ENCODE measurements around the gene EDA. TPM values are rescaled to one million over a fixed set of nuclear protein-coding genes. Genes with fewer than 3 reads are reported as not detected.

The EDA gene
- total RNA-seq, 1 donor from 2014 or later: 2.5 TPM

GRCh38 chrX:70001708-70002341 is 385.9 kb downstream of the EDA start:
- no peak for DNase-seq (ENCODE audit: low read depth)
- Histone ChIP-seq H3K36me3 (ENCODE audit: control insufficient read depth, insufficient read depth, low read length) (no peaks in the 10 kb centered on the region), H3K27me3 (ENCODE audit: control insufficient read depth, insufficient read depth, low read length) (no peaks in the 10 kb centered on the region), H3K4me3 (ENCODE audit: low read depth, low read length) (no peak overlapping the region)
- no peak for TF ChIP-seq CTCF (IDR thresholded peaks at IDR 0.05; ENCODE audit: insufficient read depth, low read length, poor library complexity, severe bottlenecking)

GRCh38 chrX:70007946-70008345 is 392.0 kb downstream of the EDA start:
- TF ChIP-seq CTCF (IDR thresholded peaks at IDR 0.05; ENCODE audit: insufficient read depth, low read length, poor library complexity, severe bottlenecking): no peak
- Histone ChIP-seq H3K4me3 (ENCODE audit: low read depth, low read length) (no peak overlapping the region), H3K27me3 (ENCODE audit: control insufficient read depth, insufficient read depth, low read length) (no peaks in the 10 kb centered on the region), H3K36me3 (ENCODE audit: control insufficient read depth, insufficient read depth, low read length) (no peaks in the 10 kb centered on the region)
- no peak for DNase-seq (ENCODE audit: low read depth)

- H3K27me3 ChIP-seq (ENCODE audit: control insufficient read depth, insufficient read depth, low read length): no peaks in the 10 kb centered on the region
- H3K36me3 ChIP-seq (ENCODE audit: control insufficient read depth, insufficient read depth, low read length): no peaks in the 10 kb centered on the region
- no peak for TF ChIP-seq CTCF (IDR thresholded peaks at IDR 0.05; ENCODE audit: insufficient read depth, low read length, poor library complexity, severe bottlenecking)
- no peak overlapping the region for H3K4me3 ChIP-seq (ENCODE audit: low read depth, low read length)
- DNase-seq (ENCODE audit: low read depth): no peak
Observed at GRCh38 chrX:70009049-70009448, 393.1 kb downstream of the EDA start.

GRCh38 chrX:70009970-70010369 is 394.1 kb downstream of the EDA start:
- no peaks in the 10 kb centered on the region for H3K27me3 ChIP-seq (ENCODE audit: control insufficient read depth, insufficient read depth, low read length)
- H3K36me3 ChIP-seq (ENCODE audit: control insufficient read depth, insufficient read depth, low read length): no peaks in the 10 kb centered on the region
- no peak for TF ChIP-seq CTCF (IDR thresholded peaks at IDR 0.05; ENCODE audit: insufficient read depth, low read length, poor library complexity, severe bottlenecking)
- DNase-seq (ENCODE audit: low read depth): no peak
- H3K4me3 ChIP-seq (ENCODE audit: low read depth, low read length): no peak overlapping the region

DNA sequence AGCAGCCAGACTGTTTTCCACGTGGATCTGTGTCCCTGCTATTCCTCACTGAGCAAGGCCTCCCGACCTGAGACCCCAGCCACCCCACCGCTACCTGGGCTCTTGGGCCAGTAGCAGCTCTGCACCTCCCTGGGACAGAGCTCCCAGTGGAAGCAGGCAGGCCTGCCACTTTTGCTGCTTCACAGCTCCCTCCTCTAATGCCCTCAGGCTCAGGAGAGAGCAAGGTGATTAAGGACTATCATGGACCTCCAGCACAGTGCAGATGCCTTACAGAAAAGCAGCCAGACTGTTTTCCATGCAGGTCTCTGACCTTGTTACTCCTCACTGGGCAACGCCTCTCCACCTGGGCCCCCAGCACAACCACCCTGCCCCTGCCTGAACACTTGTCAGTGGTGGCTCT is 396.8 kb downstream of the EDA start:
- no peaks in the 10 kb centered on the region for H3K36me3 ChIP-seq (ENCODE audit: control insufficient read depth, insufficient read depth, low read length)
- H3K27me3 ChIP-seq (ENCODE audit: control insufficient read depth, insufficient read depth, low read length): no peaks in the 10 kb centered on the region
- no peak overlapping the region for H3K4me3 ChIP-seq (ENCODE audit: low read depth, low read length)
- DNase-seq (ENCODE audit: low read depth): no peak
- TF ChIP-seq CTCF (IDR thresholded peaks at IDR 0.05; ENCODE audit: insufficient read depth, low read length, poor library complexity, severe bottlenecking): no peak
